Measurements from ENCODE around the gene PRKAR2A.
"Not testable (repeated sequence)": the region's sequence is repeated elsewhere in the genome, so short reads cannot be mapped to it uniquely, and the experiment has no call there.

The PRKAR2A gene

DNA sequence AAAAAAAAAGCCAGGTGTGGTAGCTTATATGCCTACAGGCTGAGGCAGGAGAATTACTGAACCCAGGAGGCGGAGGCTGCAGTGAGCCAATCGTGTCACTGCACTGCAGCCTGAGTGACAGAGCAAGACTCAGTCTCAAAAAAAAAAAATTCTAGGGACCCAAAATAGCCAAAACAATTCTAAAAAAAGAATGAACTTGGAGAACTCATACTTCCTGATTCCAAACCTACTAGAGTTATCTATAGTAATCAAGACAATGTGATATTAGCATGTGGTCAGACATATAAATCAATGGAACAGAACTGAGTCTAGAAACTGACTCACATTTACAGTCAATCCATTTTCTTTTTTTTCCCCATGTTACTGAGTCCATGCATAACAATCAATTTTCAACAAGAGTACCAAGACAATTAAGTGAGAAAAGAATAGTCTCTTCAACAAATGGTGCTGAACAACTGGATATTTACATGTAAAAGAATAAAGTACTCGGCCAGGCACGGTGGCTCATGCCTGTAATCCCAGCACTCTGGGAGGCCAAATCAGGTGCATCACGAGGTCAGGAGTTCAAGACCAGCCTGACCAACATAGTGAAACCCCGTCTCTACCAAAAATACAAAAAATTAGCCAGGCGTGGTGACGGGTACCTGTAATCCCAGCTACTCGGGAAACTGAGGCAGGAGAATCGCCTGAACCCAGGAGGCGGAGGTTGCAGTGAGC, 11.9 kb downstream of the PRKAR2A start:
- DNase-seq, result no peak

DNA sequence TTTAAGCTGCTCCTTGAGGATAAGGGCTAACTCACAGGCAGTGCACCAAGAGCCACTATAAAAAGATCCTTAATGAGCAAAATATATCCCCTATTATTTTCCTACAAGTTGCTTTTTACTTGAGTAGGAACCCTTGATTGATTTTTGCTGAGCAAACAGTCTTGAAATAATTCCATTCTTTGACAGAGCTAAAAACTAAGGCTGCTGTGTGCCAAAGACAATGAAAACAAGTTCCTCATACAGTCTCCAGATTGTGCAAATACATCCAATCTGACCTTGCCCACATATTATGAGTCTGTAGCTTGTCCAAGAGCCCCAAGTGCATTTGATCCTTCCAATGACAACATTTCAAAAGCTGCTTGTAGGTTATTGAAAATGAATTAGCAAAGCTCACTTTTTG, 15.0 kb downstream of the PRKAR2A start:
- DNase-seq, result no peak

DNA sequence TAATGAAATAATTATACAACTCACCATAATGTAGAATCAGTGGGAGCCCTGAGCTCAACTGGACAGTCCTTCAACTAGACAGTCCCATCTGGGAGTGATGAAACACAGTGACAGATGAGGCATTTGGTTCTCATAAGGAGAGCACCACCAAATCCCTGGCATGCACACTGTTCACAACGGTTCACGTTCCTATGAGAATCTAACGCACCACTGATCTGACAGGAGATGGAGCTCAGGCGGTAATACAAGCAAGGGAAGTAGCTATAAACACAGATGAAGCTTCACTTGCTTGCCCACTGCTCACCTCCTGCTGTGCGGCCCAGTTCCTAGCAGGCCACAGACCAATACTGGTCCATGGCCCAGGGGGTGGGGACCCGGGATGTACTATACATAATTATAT, 17.0 kb downstream of the PRKAR2A start:
- DNase-seq, result no peak

DNA sequence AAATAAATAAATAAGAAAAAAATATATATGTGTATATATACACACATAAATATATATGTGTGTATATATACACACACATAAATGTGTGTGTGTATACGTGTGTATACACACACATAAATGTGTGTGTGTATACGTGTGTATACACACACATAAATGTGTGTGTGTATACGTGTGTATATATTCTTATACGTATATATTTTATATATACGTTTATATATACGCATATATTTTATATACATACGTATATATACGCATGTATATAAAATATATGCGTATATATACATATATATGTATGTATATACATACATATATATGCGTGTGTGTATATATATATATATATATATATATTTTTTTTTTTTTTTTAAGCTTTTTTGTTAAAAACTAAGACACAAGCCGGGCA, 18.1 kb downstream of the PRKAR2A start:
- DNase-seq, result not testable (repeated sequence)

DNA sequence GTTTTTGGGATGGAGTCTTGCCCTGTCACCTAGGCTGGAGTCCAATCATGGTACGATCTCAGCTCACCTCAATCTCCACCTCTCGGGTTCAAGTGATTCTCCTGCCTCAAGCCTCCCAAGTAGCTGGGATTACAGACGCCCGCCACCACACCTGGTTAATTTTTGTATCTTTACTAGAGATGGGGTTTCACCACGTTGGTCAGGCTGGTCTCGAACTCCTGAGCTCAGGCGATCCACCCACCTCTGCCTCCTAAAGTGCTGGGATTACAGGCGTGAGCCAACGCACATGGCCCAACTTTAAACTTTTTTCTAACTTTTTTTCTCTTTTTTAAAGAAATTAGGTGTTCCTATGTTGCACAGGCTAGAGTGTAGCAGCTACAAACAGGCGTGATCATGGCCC, 19.8 kb downstream of the PRKAR2A start:
- DNase-seq, result not testable (repeated sequence)

DNA sequence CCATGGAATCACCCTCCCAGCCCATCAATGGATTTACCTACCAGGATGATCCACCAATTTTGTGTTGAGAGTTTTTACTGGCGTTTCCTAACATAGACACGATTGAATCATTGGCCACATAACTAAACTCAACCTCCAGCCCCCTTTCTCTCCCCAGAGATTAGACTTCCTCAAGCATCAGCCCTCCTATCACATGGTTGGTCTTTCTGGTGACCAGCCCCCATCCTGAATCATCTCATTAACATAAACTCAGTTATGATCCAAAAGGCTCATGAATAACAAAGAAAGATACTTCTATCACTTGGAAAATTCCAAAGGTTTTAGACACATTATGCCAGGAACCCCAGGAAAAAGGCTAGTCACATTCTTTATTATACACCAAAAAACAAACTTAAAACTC, 21.2 kb downstream of the PRKAR2A start:
- no peak for DNase-seq

DNA sequence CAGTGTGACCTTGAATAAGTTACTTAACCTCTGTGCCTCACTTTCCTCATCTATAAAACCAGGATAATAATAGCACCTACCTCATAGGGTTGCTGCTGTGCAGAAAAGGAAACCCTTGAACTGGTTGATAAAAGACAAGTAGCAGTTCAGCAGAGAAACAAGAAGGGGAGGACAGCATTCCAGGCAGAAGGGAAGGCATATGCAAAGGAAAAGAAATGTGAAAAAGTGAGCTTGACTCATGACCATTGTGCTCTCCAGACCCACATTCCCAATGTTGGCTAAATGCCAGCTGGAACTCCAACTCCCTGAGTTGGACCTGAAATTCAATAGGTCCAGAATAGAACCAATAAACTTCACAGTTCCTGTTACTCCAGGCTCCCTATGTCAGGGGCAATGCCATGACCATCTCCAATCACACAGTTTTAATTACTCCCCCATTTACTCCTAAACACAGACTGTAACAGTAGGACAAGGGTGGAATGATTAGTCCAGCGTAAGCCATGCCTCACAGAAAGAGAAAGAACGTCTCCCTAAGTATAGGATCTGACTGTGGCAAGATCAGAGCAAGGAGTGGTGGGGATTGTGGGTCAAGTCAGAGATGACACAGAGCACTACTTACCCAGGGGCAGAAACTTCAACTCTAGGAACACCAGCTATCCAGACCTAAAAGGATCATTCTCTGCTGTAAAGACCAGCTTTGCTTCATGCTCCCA, 26.9 kb downstream of the PRKAR2A start:
- no peak for DNase-seq

DNA sequence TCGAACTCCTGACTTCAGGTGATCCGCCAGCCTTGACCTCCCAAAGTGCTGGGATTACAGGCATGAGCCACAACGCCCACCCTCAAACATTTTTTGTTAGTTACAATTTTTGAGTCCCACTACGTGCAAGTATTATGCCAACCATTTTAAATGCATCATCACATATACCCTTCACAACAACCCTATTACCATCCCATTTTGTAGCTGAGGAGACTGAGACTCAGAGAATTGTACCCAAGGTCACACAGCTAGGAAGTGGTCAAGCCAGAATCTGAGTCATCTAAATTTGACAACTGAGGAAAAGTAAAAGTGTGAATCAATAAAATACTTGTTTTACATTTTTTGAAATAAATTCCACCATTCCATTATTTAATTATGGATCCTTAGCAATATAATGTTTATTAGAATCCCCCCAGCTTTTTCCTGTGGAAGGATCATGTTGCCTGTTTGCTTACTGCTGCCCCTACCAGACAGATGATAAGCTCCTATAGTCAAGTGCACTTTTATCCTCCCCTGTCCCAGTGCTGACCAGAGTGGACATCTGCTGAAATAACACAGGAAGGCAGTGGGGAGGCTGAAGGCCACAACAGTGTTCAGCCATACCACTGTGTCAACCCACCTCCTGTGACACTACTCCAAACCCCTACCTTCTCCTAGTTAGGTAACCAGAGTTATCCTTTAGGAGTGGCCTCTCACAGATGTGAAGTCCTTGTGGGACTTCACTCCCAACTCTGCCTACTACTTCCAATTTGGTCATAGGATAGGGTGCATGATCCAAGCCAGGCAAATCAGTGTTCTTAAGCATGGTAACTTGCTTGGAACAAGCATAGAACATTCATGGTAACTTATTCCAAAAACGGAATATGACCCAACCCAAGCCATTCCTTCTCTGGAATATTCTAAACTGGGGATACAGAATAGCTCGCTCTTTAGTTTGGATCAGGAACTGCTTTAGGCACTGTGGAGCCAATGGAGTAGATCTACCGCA, 28.1 kb downstream of the PRKAR2A start:
- no peak for DNase-seq

DNA sequence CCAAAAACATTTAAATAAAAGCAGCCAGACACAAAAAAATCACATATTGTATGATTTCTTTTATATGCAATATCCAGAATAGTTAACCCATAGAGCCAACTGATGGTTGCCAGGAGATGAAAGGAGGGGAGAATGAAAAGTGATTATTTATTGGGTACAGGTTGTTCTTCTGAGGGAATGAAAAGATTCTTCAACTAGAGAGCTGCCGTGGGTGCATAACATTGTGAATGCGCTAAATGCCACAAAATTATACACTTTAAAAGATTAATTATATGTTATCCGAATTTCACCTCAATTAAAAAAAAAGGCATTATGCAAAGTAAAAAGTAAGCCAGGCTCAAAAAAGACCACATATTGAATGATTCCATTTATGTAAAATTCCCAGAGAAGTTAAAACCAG, 36.1 kb downstream of the PRKAR2A start:
- no peak for DNase-seq

DNA sequence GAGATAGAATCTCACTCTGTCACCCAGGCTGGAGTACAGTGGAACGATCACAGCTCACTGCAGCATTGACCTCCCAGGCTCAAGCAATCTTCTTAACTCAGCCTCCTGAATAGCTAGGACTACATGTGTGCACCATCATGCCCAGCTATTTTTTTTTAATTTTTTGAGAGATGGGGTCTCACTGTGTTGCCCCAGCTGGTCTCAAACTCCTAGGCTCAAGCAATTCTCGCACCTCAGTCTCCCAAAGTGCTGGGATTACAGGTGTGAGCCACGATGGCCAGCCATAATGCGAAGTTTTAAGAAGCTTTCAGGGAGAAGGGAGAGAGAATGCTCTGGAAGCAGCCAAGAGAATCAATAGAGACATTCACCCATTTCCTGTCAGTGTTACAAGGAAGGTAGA, 42.7 kb downstream of the PRKAR2A start:
- no peak for DNase-seq

DNA sequence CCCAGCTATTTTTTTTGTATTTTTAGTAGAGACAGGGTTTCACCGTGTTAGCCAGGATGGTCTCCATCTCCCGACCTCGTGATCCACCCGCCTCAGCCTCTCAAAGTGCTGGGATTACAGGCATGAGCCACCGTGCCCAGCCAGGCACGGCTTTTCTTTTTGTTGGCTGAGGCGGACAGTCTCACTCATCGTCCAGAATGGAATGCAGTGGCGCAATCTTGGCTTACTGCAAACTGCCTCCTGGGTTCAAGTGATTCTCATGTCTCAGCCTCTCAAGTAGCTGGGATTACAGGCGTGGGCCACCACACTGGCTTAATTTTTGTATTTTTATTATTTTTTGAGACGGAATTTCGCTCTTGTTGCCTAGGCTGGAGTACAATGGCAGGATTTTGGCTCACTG, 46.8 kb downstream of the PRKAR2A start:
- DNase-seq, result not testable (repeated sequence)

DNA sequence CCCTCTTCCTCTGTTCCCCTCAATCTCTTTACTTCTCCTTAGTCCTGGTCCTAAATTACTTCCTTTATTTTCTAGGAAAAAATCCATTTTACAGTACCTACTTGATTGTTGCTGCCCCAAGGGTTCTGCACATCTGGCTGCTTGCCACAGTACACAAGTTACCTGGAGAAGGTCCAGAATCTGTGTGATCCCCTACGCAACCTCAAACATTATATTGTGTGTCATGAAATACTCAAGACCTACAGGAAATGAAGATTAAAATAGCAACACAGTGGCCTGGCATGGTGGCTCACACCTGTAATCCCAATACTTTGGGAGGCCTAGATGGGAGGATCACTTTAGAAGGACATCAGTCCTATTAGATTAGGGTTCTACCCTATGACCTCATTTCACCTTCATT, 48.7 kb downstream of the PRKAR2A start:
- DNase-seq, result no peak

DNA sequence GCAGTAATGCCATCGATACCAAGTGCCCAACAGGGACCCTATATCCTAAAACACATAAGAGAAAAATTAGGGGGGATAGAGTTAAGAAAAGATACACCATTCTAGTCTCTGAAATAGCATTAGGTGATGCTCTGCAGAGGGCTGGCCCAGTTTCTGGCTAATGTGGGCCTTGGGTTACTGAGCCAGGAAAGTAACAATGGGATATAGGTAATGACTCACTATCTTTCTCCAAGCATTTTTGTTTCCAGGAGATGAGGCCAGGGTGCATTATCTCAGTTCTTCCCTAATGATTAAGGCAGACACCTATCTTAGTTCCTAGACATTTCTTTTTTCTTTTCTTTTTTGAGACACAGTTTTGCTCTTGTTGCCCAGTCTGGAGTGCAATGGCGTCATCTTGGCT, 50.0 kb downstream of the PRKAR2A start:
- DNase-seq, result no peak

DNA sequence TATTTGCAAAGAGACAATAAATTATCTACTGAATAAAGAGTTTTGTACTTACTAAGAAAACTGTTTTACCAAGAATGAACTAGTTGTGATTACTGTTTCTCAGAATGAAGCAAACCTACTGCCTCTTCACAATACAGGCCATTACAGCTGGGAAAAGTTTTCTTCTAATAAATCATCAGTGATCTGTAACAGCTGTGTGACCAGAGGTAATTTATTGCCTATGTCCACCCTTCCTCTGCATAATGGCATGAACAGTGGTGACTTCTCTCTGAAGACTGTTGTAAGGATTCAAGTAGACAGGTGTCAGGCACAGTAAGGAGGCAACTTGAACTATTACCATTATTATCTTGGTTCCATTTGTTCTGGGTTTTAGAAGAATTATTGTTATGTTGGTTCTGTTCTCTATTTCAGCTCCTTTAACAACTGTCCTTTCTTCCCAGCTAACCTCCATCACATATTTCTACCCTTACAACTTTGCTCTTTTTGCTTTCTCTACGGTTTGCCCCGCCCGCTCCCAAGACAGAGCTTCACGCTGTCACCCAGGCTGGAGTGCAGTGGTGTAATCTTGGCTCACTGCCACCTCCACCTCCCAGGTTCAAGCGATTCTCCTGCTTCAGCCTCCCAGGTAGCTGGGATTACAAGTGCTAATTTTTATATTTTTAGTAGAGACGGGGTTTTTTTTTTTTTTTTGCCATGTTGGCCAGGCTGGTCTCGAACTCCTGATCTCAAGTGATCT, 51.5 kb downstream of the PRKAR2A start:
- DNase-seq, result no peak

DNA sequence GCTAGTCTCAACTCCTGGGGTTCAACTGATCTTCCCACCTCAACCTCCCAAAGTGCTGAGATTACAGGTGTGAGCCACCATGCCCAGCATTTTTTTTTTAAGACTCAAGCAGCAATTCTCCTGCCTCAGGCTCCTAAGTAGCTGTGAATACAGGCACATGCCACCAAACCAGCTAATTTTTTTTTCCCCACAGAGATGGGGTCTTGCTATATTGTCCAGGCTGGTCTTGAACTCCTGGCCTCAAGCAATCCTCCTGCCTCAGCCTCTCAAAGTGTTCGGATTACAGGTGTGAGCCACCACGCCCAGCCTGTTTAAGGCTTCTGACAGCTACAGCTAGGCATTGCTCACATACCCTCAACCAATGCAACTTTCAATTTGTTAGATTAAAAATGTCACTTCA, 54.2 kb downstream of the PRKAR2A start:
- DNase-seq, result not testable (repeated sequence)

DNA sequence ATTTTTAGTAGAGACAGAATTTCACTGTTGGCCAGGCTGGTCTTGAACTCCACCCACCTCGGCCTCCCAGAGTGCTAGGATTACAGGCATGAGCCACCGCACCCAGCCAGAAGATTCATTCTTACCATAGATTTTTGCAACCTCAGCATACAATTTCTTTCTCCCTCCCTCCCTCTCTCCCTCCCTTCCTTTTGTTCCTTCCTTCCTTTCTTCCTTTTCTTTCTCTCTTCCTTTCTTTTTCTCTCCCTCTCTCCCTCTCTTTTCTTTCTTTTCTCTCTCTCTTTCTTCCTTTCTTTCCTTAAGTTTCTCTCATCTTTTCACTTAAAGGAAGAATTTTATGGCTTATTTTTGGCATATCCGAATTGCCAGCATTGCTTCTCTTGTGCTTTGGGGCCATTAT, 58.0 kb downstream of the PRKAR2A start:
- no peak for DNase-seq

DNA sequence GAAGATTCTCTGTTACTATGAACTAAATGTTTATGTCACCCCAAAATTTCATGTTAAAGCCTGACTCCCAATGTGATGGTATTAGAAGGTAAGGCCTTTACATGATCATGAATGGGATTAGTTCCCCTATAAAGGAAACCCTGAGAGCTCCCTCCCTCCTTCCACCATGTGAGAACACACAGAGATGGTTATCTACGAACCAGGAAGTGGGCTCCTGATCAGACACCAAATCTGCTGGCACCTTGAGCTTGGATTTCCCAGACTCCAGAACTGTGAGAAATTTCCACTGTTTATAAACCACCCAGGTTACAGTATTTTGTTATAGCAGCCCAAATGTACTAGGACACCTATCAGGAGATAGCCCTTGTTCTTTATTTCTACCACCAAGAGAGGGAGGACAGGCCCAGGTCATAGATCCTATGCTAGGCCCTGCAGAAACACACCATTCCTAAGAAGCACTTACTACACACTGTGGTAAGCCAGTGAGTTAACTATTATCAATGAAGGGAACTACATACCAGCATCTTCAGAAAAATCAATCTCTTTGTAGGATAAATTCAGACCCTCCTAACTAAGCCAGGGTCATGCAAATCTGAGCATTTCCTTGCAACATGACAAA, 59.0 kb downstream of the PRKAR2A start:
- no peak for DNase-seq

DNA sequence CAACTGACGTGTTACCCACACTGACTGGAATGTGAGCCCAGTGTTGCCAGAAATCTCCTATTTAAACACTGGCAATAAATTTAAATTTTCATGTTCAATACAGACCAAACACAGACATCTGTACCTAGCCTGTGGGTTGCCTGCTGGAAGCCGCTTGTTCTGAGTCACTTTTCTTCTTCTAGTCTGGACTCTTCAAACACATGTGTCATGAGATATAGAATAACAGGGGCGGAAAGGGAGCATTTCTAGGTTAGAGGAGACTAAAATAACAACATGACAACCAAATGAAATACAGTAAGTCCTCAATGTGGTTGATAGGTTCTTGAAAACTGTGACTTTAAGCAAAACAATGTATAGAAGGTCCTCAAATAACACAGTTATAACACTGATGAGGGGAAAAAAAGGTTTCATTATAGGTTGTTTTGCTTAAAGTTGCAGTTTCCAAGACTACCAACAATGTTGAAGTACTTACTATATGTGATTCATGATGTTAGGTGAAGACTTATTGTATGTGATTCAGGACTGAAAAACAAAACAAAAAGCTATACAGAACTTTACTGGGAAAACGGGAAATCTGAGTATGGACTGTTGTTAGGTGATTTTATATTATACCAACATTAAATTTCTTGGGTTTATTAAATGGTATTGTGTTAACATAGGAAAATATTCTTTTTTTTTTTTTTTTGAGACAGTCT, 63.1 kb downstream of the PRKAR2A start:
- DNase-seq, result no peak

DNA sequence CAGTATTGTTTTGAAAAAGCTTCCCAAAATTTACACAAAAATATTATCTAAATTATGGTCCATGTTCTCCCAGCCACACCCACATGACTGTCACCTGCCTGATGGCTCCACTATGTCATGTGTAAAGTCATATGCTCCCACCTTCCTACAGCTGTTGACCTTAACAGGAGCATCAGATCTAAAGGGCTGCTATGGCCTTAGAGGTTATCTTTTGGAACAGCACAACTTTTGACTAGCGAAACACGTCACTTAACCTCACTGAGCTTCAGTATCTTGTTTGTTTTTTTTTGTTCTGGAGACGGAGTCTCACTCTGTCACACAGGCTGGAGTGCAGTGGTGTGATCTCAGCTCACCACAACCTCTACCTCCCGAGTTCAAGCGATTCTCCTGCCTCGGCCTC, 64.4 kb downstream of the PRKAR2A start:
- DNase-seq, result no peak

DNA sequence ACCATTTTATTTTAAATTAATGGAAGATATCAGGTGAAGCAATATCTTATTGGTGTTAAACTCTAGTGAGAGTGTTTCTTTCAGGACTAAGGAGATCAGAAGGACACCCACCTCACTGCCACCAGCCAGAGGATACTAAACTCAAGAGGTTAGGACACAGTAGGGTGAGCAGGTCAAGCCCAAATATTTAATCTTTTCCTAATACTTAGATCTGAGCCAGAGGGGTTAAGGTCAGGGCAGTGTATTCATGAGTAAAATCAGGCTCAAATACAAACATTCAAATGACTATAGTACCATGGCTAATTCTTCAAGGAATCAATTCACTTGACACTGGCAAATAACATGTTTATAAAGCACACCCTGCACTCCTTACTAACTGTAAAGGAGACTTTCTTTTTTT, 65.6 kb downstream of the PRKAR2A start:
- no peak for DNase-seq

DNA sequence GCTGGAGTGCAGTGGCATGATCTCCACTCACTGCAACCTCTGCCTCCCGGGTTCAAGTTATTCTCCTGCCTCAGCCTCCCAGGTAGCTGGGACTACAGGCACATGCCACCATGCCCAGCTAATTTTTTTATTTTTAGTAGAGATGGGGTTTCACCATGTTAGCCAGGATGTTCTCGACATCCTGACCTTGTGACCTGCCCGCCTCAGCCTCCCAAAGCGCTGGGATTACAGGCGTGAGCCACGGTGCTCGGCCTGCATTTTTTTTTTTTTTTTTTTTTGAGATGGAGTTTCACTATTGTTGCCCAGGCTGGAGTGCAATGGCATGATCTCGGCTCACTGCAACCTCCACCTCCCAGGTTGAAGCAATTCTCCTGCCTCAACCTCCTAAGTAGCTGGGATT, 69.1 kb downstream of the PRKAR2A start:
- DNase-seq, result not testable (repeated sequence)

DNA sequence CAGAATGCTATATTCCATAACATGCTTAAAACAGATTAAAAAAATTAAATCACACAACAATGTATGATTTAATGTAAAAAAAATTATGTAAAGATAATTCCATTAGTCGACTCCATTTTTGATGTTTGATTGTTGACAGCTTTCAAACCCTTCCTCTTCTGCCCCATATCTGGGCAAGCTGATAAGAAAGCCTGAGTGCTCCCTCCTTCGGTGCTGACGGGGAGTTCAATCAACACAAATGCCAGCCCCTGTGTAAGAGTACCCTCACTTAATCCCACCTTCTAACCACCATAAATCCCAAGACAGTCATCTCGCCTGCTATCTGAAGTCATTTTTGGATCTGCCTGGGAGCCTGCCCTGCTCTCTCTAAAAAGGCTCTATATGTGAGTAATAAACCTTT, 70.8 kb downstream of the PRKAR2A start:
- DNase-seq, result no peak
